Neural progenitor cell (in vitro differentiated cells): ENCODE data around the gene GNAQ. TPM values are rescaled to one million over a fixed set of nuclear protein-coding genes. Genes with fewer than 3 reads are reported as not detected.

Experiments
- total RNA-seq: library from RNA; depleted of rRNA; stranded (reverse); fragments of >200 nt; gene quantifications from 2 replicates; pipeline ENCODE4 v1.2.3, GENCODE V29; 2015; ENCODE audit warnings: low replicate concordance

The GNAQ gene
- total RNA-seq, 1 donor from 2014 or later, result 87.9 TPM

Other genes with a start within 250 kb of the GNAQ start
- 102 and 122 TPM in 2 replicates for gene CEP78, start 204.3 kb upstream of the GNAQ start, total RNA-seq